GM19395 (cell line): Measurements from ENCODE around the gene FOS.
"Not testable (repeated sequence)": the region's sequence is repeated elsewhere in the genome, so short reads cannot be mapped to it uniquely, and the experiment has no call there.

ENCODE experiments used
- ATAC-seq: cut with Tn5 transposase; IDR thresholded peaks from one replicate; pipeline ENCODE4 v1.9.1; 2021; ENCODE audit warnings: mild to moderate bottlenecking, moderate library complexity; ENCODE audit not compliant: unreplicated experiment

FOS gene

DNA sequence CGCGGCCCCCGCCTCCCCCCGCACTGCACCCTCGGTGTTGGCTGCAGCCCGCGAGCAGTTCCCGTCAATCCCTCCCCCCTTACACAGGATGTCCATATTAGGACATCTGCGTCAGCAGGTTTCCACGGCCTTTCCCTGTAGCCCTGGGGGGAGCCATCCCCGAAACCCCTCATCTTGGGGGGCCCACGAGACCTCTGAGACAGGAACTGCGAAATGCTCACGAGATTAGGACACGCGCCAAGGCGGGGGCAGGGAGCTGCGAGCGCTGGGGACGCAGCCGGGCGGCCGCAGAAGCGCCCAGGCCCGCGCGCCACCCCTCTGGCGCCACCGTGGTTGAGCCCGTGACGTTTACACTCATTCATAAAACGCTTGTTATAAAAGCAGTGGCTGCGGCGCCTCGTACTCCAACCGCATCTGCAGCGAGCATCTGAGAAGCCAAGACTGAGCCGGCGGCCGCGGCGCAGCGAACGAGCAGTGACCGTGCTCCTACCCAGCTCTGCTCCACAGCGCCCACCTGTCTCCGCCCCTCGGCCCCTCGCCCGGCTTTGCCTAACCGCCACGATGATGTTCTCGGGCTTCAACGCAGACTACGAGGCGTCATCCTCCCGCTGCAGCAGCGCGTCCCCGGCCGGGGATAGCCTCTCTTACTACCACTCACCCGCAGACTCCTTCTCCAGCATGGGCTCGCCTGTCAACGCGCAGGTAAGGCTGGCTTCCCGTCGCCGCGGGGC is at the start of gene FOS:
FOS (plus strand) TSS at position 407 of the 731 bp plus-strand sequence; CDS start at position 562, 155 bp downstream.
- ATAC-seq = peak; percentile 84

- ATAC-seq = no peak
These were observed 48.9 kb upstream of the FOS start for GRCh38 chr14:75229661-75230139.

GRCh38 chr14:75230140-75230792 is 48.4 kb upstream of the FOS start:
- ATAC-seq = peak; percentile 55

DNA sequence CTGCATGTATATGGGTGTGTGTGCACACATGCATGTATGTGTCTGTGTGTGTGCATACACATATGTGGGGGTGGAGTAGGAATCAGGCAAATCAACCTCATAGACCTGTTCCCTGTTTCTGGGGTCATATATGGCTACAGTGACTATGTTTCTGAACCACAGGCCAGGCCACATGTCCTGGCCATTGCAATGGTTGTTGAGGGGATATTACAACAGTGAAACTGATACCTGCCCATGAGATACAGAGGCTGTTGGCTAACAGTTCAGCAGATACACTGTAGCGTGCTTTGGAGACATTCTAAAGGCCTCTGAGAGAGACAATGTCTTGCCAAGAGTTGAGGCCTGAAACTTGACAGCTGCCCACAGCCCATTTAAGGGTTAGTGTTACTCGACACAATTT is 47.3 kb upstream of the FOS start:
- no peak for ATAC-seq

- no peak for ATAC-seq
These were observed 46.4 kb upstream of the FOS start for GRCh38 chr14:75232191-75232590.

DNA sequence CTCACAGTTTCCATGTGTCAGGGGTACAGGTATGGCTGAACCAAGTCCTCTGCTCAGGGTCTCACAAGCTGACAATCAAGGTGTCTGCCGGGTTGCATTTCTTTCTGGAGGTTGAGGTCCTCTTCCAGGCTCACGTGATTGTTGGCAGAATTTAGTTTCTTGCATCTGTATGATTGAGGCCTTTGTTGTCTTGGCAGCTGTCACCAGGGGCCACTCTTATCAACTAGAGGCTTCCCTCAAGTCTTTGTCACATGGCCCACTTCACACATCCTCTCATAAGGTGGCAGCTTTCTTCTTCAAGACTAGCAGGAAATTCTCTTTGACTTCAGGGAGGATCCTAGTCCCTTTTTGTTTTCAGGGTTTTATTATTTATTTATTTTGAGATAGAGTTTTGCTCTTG is 46.0 kb upstream of the FOS start:
- ATAC-seq = no peak

GRCh38 chr14:75234173-75235115 is 44.2 kb upstream of the FOS start:
- ATAC-seq = no peak

DNA sequence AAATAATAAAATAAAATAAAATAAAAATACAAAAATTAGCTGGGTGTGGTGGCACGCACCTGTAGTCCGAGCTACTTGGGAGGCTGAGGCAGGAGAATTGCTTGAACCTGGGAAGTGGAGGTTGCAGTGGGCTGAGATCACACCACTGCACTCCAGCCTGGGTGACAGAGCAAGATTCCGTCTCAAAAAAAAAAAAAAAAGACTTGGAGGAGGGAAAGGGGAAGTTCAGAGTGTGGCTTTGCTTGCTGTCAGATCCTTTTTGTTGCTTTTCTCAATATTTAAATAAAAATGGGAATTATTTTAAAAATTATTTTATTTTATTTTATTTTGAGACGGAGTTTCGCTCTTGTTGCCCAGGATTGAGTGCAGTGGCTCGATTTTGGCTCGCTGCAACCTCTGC is 43.4 kb upstream of the FOS start:
- not testable (repeated sequence) for ATAC-seq

- ATAC-seq = no peak
These were observed 42.2 kb upstream of the FOS start for GRCh38 chr14:75236467-75236866.

- ATAC-seq = no peak
These were observed 41.7 kb upstream of the FOS start for GRCh38 chr14:75236901-75237419.

GRCh38 chr14:75238756-75239455 is 39.7 kb upstream of the FOS start:
- ATAC-seq = no peak

GRCh38 chr14:75240781-75241180 is 37.8 kb upstream of the FOS start:
- ATAC-seq = no peak

DNA sequence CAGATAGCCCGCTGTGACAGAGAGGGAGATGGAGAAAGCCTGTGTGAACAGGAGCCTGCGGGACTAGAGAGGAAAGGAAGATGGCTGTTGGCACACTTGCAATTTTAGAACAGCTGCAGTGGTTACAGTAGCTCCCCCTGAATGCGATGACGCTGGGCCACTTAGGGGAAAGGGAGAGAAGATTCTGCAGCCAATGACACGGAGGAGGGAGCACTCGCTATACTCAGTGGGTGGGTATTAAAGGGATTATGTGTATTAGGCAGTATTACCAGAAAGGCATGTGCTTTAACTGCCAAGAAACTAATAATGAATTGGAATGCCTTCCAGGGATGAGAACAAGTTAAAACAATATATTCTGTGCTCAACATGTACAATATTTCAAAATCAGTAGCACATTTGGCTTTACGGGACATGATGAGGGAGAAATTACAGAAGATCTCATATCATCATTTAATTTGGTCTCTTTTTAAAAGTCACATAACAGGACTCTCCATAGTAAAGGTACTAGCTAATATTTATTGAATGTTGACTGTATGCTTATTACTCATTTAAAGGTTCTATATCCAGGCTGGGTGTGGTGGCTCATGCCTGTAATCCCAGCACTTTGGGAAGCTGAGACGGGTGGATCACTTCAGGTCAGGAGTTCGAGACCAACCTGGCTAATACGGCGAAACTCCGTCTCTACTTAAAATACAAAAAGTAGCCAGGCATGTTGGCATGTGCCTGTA is 35.9 kb upstream of the FOS start:
- no peak for ATAC-seq

GRCh38 chr14:75244121-75244520 is 34.5 kb upstream of the FOS start:
- ATAC-seq = no peak

- no peak for ATAC-seq
These were observed 31.9 kb upstream of the FOS start for GRCh38 chr14:75246546-75247285.

DNA sequence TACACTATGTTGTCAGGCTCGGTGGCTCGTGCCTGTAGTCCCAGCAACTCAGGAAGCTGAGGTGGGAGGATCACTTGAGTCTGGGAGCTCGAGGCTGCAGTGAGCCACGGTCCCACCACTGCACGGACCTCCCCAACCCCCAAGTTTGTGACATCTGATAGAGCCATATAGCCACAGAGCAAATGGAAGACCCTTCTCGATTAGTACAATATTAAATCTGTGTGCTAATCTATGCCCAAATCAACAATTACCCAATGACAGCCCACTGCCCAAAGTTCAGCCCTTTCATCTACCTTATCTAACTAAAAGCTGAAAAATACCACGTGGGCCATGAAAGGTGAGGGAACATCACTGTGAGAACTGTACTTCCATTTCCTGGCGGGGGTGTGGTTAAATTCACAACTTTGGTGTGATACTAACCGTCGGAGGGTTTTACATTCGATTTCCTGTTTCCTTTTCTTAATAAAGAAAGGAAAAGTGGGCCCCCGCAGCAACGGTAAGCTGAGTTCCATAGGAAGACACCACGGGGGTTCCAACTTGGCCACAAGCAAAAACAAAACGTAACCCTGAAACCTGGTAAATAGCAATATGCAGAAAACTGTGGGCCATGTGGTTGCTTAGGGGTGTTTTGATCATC is 31.2 kb upstream of the FOS start:
- no peak for ATAC-seq

- no peak for ATAC-seq
These were observed 30.7 kb upstream of the FOS start for GRCh38 chr14:75247939-75248338.

DNA sequence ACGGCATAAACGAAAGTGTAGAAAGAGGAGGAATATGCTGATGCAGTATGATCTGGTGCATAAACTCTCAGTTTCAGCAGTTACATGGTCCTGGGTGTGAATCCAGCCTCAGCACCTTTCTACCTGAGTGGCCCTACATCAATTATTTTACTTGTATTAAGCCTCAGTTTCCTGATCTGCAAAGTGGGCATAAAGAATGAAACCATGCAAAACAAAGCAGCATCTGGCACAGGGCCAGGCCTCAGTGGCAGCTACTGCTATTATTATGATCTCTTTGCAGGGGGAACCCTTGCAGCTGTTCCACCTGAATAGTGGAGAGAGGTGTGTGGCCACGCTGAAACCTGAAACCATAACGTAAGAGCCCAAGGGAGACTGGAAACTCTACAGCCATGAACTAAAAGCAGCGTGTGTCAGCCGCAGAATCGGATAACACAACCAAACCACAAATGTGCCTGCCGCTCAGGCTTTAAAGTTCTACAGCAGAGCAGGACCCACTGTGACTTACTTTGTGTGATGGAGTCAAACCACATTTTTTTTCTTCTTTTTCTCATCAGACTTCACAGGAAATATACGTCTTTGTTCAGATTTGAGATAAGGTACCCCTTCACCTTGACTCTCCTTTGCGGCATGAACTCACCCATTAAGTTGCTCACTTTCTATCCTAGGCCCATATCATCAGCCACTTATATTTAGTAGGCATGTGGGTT is 29.2 kb upstream of the FOS start:
- ATAC-seq = peak; percentile 93
